GM23338 (cell line): ENCODE results near the gene SLC25A3. TPM values are rescaled to one million over a fixed set of nuclear protein-coding genes. Genes with fewer than 3 reads are reported as not detected.
A peak's percentile ranks its signal among the peaks of the same experiment; 100 is the strongest.
"Not testable (repeated sequence)": the region's sequence is repeated elsewhere in the genome, so short reads cannot be mapped to it uniquely, and the experiment has no call there.

Experiments used
- ATAC-seq: fragments of 200-7000 bp; cut with Tn5 transposase; 3 replicates; pipeline ENCODE4 v1.9.1; 2020
- DNase-seq: peaks from one replicate; pipeline ENCODE4 v3.0.0-alpha.2; 2015; ENCODE audit warnings: low spot score
- H2AFZ ChIP-seq: fragments of 200-600 bp; sonication (generic); 2 replicates; pipeline ENCODE4 v1.8.0; 2016; ENCODE audit warnings: antibody characterized with exemption, mild to moderate bottlenecking, moderate library complexity
- H3F3A ChIP-seq: fragments of 200-600 bp; sonication (generic); replicated peaks from 2 replicates; pipeline ENCODE4 v1.8.0; 2017; ENCODE audit warnings: antibody characterized with exemption, mixed run types, low read depth
- H3K27ac ChIP-seq: fragments of 200-600 bp; sonication (generic); 2 replicates; pipeline ENCODE4 v1.6.1; 2016; ENCODE audit warnings: low read depth
- H3K27me3 ChIP-seq: fragments of 200-600 bp; sonication (generic); 2 replicates; pipeline ENCODE4 v1.8.0; 2016; ENCODE audit warnings: mild to moderate bottlenecking, mixed run types, moderate library complexity; ENCODE audit not compliant: insufficient read depth
- H3K36me3 ChIP-seq: fragments of 200-600 bp; sonication (generic); 2 replicates; pipeline ENCODE4 v1.8.0; 2016; ENCODE audit warnings: mild to moderate bottlenecking; ENCODE audit not compliant: insufficient read depth
- H3K4me1 ChIP-seq: fragments of 200-600 bp; sonication (generic); 2 replicates; pipeline ENCODE4 v1.8.0; 2016; ENCODE audit warnings: mild to moderate bottlenecking, moderate library complexity; ENCODE audit not compliant: insufficient read depth
- H3K4me2 ChIP-seq: fragments of 200-600 bp; sonication (generic); 2 replicates; pipeline ENCODE4 v1.7.1; 2017; ENCODE audit warnings: mixed run types
- H3K4me3 ChIP-seq: fragments of 200-600 bp; sonication (generic); 2 replicates; pipeline ENCODE4 v1.6.1; 2016; ENCODE audit warnings: mixed run types
- H3K79me2 ChIP-seq: fragments of 200-600 bp; sonication (generic); replicated peaks from 2 replicates; pipeline ENCODE4 v1.8.0; 2017; ENCODE audit warnings: mild to moderate bottlenecking; ENCODE audit not compliant: insufficient read depth
- H3K9me2 ChIP-seq: fragments of 200-600 bp; sonication (generic); 2 replicates; pipeline ENCODE4 v1.8.0; 2017; ENCODE audit not compliant: insufficient read depth
- H4K20me1 ChIP-seq: fragments of 200-600 bp; sonication (generic); replicated peaks from 2 replicates; pipeline ENCODE4 v1.8.0; 2017; ENCODE audit warnings: mild to moderate bottlenecking; ENCODE audit not compliant: insufficient read depth
- H3K27ac Mint-ChIP-seq: 2 replicates; pipeline ENCODE4 v1.8.0; 2020; ENCODE audit warnings: inconsistent platforms, mild to moderate bottlenecking, moderate library complexity, mixed read lengths
- H3K27me3 Mint-ChIP-seq: 3 replicates; pipeline ENCODE4 v1.8.0; 2022; ENCODE audit warnings: low read depth, mild to moderate bottlenecking, moderate library complexity, mixed read lengths, inconsistent platforms; ENCODE audit not compliant: insufficient read depth, poor library complexity
- H3K36me3 Mint-ChIP-seq: 3 replicates; pipeline ENCODE4 v1.8.0; 2021; ENCODE audit warnings: low read depth, mild to moderate bottlenecking, inconsistent platforms, moderate library complexity, mixed read lengths
- H3K4me1 Mint-ChIP-seq: 3 replicates; pipeline ENCODE4 v1.8.0; 2020; ENCODE audit warnings: mild to moderate bottlenecking, inconsistent platforms, mixed read lengths
- H3K4me3 Mint-ChIP-seq: 3 replicates; pipeline ENCODE4 v1.8.0; 2021; ENCODE audit warnings: moderate library complexity, mild to moderate bottlenecking, inconsistent platforms, mixed read lengths
- H3K9me3 Mint-ChIP-seq: 3 replicates; pipeline ENCODE4 v1.8.0; 2020; ENCODE audit warnings: moderate library complexity, mild to moderate bottlenecking, inconsistent platforms, mixed read lengths
- CREB1 ChIP-seq: fragments of 250-450 bp; sonication (Bioruptor Pico); IDR thresholded peaks from 2 replicates; pipeline ENCODE4 v1.5.0; 2020; ENCODE audit warnings: low read depth, mild to moderate bottlenecking, moderate library complexity
- ETS1 ChIP-seq: IDR thresholded peaks from 2 replicates; pipeline ENCODE4 v1.6.1; 2016; ENCODE audit warnings: antibody characterized with exemption
- EZH2 ChIP-seq: fragments of 200-600 bp; sonication (generic); IDR thresholded peaks from one replicate; pipeline ENCODE4 v1.8.0; 2017; ENCODE audit warnings: antibody characterized with exemption, mild to moderate bottlenecking, low read depth; ENCODE audit not compliant: unreplicated experiment
- EZH2phosphoT487 ChIP-seq: fragments of 200-600 bp; sonication (generic); IDR thresholded peaks from one replicate; pipeline ENCODE4 v1.8.1; 2018; ENCODE audit warnings: antibody characterized with exemption; ENCODE audit not compliant: unreplicated experiment
- JUNB ChIP-seq: IDR thresholded peaks from one replicate; pipeline ENCODE4 v1.6.1; 2016; ENCODE audit warnings: antibody characterized with exemption; ENCODE audit not compliant: unreplicated experiment
- NANOG ChIP-seq: IDR thresholded peaks from 2 replicates; pipeline ENCODE4 v1.6.1; 2016; ENCODE audit warnings: antibody characterized with exemption, borderline replicate concordance
- POLR2AphosphoS5 ChIP-seq: IDR thresholded peaks from 2 replicates; pipeline ENCODE4 v1.6.1; 2016; ENCODE audit warnings: antibody characterized with exemption, low read depth
- REST ChIP-seq: IDR thresholded peaks from one replicate; pipeline ENCODE4 v1.6.1; 2018; ENCODE audit warnings: antibody characterized with exemption; ENCODE audit not compliant: unreplicated experiment
- STAT1 ChIP-seq: IDR thresholded peaks from one replicate; pipeline ENCODE4 v1.6.1; 2016; ENCODE audit warnings: antibody characterized with exemption; ENCODE audit not compliant: unreplicated experiment
- ZNF114 ChIP-seq: fragments of 250-450 bp; sonication (Bioruptor Pico); IDR thresholded peaks from 2 replicates; pipeline ENCODE4 v1.5.0; 2020; ENCODE audit warnings: mild to moderate bottlenecking, moderate library complexity
- ZNF331 ChIP-seq: fragments of 250-450 bp; sonication (Bioruptor Pico); IDR thresholded peaks from 2 replicates; pipeline ENCODE4 v1.5.0; 2020; ENCODE audit warnings: low read depth, mild to moderate bottlenecking, moderate library complexity
- ZNF462 ChIP-seq: fragments of 250-450 bp; sonication (Bioruptor Pico); IDR thresholded peaks from 2 replicates; pipeline ENCODE4 v1.5.0; 2020; ENCODE audit warnings: mild to moderate bottlenecking, moderate library complexity
- polyA plus RNA-seq: library from polyadenylated mRNA; unstranded; fragments of >200 nt; fragmentation: Nextera tagmentation; extraction: Ambion mirVana; gene quantifications from 2 replicates; pipeline ENCODE4 v1.2.1, GENCODE V29; 2016
- total RNA-seq: library from RNA; depleted of rRNA; stranded (reverse); fragments of >200 nt; shearing (Covaris generic); gene quantifications from 2 replicates; pipeline ENCODE4 v1.2.3, GENCODE V29; 2014

Gene SLC25A3
- total and polyA plus RNA-seq, 2 experiments from 2014 or later: 676 to 703 TPM

- H3K4me2 ChIP-seq, ATAC-seq, H3K9me2 ChIP-seq, H3K4me3 ChIP-seq, DNase-seq, H3K27ac Mint-ChIP-seq, H3K27me3 ChIP-seq, H3K4me1 ChIP-seq, H3K4me3 Mint-ChIP-seq, H2AFZ ChIP-seq, H3K9me3 Mint-ChIP-seq: not testable (repeated sequence)
- peaks cover 36% of the 10 kb centered on the region for H3F3A ChIP-seq
- peak overlapping the region; percentile 51; the same call in 1 of the 2 replicates for H3K27ac ChIP-seq
- peaks cover 45% of the 10 kb centered on the region for H3K79me2 ChIP-seq
- peaks cover 83% of the 10 kb centered on the region for H3K36me3 Mint-ChIP-seq
- H4K20me1 ChIP-seq: peaks cover 52% of the 10 kb centered on the region
- peaks cover 15% of the 10 kb centered on the region for H3K27me3 Mint-ChIP-seq
- peaks cover 14% of the 10 kb centered on the region; the same call in 2 of the 3 replicates for H3K4me1 Mint-ChIP-seq
- peaks cover 70% of the 10 kb centered on the region for H3K36me3 ChIP-seq
These were observed 3.8 kb downstream of the SLC25A3 start for GRCh38 chr12:98597313-98597712.

- peaks cover 29% of the 10 kb centered on the region for H4K20me1 ChIP-seq
- DNase-seq: no peak
- peaks cover 68% of the 10 kb centered on the region for H3K36me3 ChIP-seq
- TF ChIP-seq STAT1 (no peak), POLR2AphosphoS5 (no peak), EZH2phosphoT487 (no peak), REST (no peak), EZH2 (no peak), JUNB (no peak), NANOG (no peak), ZNF331 (CRISPR knock-in tag) (no peak), ZNF114 (CRISPR knock-in tag) (no peak), ZNF462 (CRISPR knock-in tag) (no peak), ETS1 (no peak), CREB1 (CRISPR knock-in tag) (no peak)
These were observed 8.4 kb downstream of the SLC25A3 start for GRCh38 chr12:98601924-98602323.

More at GRCh38 chr12:98601924-98602323, 8.4 kb downstream of the SLC25A3 start:
- Histone ChIP-seq H3K79me2 (peaks cover 10% of the 10 kb centered on the region), H3K4me2 (no peak overlapping the region), H3F3A (peaks cover 44% of the 10 kb centered on the region), H3K4me3 (no peak overlapping the region), H3K27me3 (no peaks in the 10 kb centered on the region), H3K9me2 (no peaks in the 10 kb centered on the region), H3K27ac (peak overlapping the region; percentile 71), H2AFZ (no peak overlapping the region), H3K4me1 (no peaks in the 10 kb centered on the region)
- Mint-ChIP-seq H3K9me3 (no peaks in the 10 kb centered on the region), H3K4me3 (no peak overlapping the region), H3K36me3 (peaks cover 76% of the 10 kb centered on the region), H3K27ac (no peak overlapping the region), H3K4me1 (no peaks in the 10 kb centered on the region), H3K27me3 (peaks cover 10% of the 10 kb centered on the region)
- ATAC-seq: no peak
